IPS-20b (cell line): ENCODE results near the gene CD6.

Experiments used
- H3K27ac ChIP-seq: one replicate; pipeline ENCODE4 v1.5.1; 2013; ENCODE audit warnings: low read length
- H3K27me3 ChIP-seq: 2 replicates; pipeline ENCODE4 v1.6.1; 2013; ENCODE audit warnings: mild to moderate bottlenecking, low read length, inconsistent platforms; ENCODE audit not compliant: insufficient read depth
- H3K36me3 ChIP-seq: 2 replicates; pipeline ENCODE4 v1.6.1; 2013; ENCODE audit warnings: low read depth, mild to moderate bottlenecking, inconsistent platforms, low read length, moderate library complexity; ENCODE audit not compliant: insufficient read depth
- H3K4me1 ChIP-seq: 2 replicates; pipeline ENCODE4 v1.6.1; 2013; ENCODE audit warnings: mild to moderate bottlenecking, control low read depth, inconsistent platforms, low read length, moderate library complexity; ENCODE audit not compliant: insufficient read depth
- H3K4me3 ChIP-seq: 2 replicates; pipeline ENCODE4 v1.5.1; 2013; ENCODE audit warnings: mild to moderate bottlenecking, low read length, inconsistent platforms
- H3K9ac ChIP-seq: 2 replicates; pipeline ENCODE4 v1.6.1; 2013; ENCODE audit warnings: low read depth, mild to moderate bottlenecking, inconsistent platforms, low read length, moderate library complexity
- H3K9me3 ChIP-seq: 2 replicates; pipeline ENCODE4 v1.6.1; 2013; ENCODE audit warnings: mild to moderate bottlenecking, low read depth, low read length, inconsistent platforms; ENCODE audit not compliant: insufficient read depth

The CD6 gene

DNA sequence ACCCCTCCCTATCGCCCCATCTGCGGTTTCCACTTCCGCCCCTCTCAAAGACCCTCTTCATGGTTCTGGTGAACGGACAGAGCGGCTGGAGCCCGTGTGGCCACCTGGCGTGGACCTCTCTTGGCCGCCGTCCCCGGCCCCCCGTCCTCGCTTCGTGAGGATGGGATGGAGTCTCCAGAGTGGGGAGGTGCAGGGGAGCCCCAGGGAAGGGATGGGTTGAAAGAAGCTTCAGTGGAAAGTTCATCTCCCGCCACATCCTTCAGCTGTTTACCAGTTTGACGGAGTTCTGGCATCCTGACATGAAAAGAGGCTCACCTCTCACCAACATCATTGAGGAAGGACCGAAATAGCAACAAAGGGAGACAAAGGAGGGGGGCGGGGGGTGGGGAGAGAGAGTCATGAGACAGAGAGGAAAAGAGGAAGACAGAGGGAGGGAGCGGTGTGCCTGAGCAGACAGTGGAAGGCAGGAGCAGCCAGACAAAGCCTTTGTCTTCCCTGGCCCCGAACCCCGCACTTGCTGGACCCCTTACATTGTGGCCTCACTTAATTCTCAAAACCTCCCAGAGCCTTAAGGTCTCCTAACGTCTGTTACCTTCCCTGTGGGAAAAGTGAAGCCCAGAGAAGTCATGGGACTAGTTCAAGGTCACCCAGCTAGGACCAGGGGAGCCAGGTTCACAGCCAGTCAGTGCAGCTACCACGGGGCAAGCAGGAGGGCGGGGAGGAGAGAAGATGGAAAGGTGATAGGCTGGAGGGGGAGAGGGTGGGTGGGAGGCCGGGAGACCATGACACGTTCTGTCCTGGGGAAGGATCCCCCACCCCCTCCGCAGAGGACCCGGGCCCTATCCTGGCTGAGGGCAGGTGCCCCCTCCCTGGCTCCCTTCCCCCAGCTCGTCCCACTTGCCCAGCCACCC is 54.9 kb downstream of the CD6 start:
- no peaks in the 10 kb centered on the region for H3K4me1 ChIP-seq
- H3K27me3 ChIP-seq = peaks cover 37% of the 10 kb centered on the region
- no peak overlapping the region for H3K4me3 ChIP-seq
- no peaks in the 10 kb centered on the region for H3K9me3 ChIP-seq
- no peak overlapping the region for H3K27ac ChIP-seq
- H3K9ac ChIP-seq = no peak overlapping the region
- H3K36me3 ChIP-seq = no peaks in the 10 kb centered on the region

DNA sequence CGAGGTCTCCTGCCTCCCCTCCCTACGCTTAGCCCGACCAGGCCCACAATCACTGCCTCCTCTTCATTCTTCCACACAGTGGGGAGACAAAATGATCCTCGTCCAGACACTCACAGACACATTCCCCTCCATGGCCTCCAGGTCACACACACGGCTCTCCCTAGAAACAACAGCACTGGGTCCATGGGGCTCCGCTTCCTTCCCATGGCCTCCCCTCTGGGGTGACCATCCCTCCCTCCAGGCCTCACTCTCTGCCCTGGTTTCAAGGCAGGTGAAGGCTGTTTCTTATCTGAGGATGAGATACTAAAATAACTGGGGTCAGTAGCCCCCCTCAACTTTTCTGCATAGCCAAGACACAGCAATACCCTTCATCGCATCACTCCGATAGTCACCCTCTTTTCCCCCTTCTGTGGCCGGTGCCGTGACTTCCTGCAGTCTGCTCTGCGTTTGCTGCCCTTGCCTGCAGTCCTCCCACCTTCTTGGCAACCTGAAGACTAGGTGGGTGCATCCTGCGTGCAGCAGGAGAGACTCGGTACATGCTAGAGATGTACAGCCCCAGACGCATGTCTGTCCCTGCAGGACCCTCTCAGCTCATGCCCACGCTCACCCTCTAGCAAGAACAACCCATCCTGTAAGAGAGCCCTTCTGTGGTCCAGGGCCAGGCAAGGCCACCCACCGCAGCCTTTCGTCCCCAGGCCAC is 55.8 kb downstream of the CD6 start:
- no peaks in the 10 kb centered on the region for H3K4me1 ChIP-seq
- no peak overlapping the region for H3K9ac ChIP-seq
- H3K27ac ChIP-seq = no peak overlapping the region
- H3K9me3 ChIP-seq = no peaks in the 10 kb centered on the region
- H3K27me3 ChIP-seq = peaks cover 32% of the 10 kb centered on the region
- H3K36me3 ChIP-seq = no peaks in the 10 kb centered on the region
- H3K4me3 ChIP-seq = no peak overlapping the region

DNA sequence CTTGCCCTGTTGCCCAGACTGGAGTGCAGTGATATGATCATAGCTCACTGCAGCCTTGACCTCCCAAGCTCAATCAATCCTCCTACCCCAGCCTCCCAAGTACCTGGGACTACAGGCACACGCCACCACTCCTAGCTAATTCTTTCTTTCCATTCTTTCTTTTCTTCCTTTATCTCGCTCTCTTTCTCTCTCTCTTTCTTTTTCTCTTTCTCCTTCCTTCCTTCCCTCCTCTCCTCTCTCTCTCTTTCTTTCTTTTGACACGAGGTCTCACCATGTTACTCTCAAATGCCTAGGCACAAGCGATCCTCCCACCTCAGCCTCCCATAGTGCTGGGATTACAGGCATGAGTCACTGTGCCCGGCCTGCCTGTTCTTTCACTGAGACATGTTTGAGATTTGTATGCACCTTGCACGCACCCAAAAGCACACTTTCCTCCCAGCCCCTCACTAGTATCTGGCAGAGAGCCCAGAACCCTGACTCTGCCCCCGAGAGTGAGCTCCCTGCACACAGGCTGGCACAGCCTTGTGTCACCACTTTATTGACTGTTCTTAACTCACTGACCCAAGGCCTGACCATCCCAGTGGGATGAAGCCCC is 56.8 kb downstream of the CD6 start:
- Histone ChIP-seq H3K4me1 (no peaks in the 10 kb centered on the region), H3K9me3 (no peaks in the 10 kb centered on the region), H3K9ac (no peak overlapping the region), H3K36me3 (no peaks in the 10 kb centered on the region), H3K4me3 (no peak overlapping the region), H3K27me3 (peaks cover 23% of the 10 kb centered on the region), H3K27ac (no peak overlapping the region)

DNA sequence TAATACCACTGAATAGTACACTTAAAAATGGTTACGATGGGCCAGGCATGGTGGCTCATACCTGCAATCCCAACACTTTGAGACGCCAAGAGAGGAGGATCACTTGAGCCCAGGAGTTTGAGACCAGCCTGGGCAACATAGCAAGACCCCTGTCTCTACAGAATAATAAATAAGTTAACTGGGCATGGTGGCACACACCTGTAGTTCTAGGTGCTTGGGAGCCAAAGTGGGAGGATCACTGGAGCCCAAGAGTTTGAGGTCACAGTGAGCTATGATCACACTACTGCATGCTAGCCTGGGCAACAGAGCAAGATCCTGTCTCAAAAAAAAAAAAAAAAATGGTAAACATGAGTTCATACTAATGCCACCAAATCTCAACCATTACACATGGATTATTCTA is 61.3 kb downstream of the CD6 start:
- Histone ChIP-seq H3K4me3 (no peak overlapping the region), H3K36me3 (no peaks in the 10 kb centered on the region), H3K27me3 (no peaks in the 10 kb centered on the region), H3K9me3 (no peaks in the 10 kb centered on the region), H3K27ac (no peak overlapping the region), H3K4me1 (no peaks in the 10 kb centered on the region), H3K9ac (no peak overlapping the region)

DNA sequence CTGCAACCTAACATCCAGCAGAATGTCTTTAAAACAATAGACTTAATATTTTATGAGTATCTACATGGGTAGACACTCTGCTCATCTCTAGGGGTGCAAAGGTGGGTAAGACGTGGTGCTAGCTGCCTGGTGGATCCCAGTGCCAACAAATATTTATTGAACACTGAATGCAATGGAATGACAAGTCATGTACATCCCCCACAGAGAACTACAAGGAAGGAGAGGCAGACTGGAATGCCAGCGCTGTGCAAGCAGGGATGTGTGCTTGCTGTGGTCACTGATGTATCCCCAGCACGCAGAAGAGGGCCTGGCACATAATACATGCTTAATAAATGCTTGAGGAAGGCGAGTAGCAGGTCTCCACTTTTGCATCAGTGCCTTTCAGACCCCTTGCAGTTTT is 61.9 kb downstream of the CD6 start:
- no peaks in the 10 kb centered on the region for H3K9me3 ChIP-seq
- H3K36me3 ChIP-seq = no peaks in the 10 kb centered on the region
- H3K9ac ChIP-seq = no peak overlapping the region
- no peak overlapping the region for H3K27ac ChIP-seq
- no peaks in the 10 kb centered on the region for H3K4me1 ChIP-seq
- H3K27me3 ChIP-seq = no peaks in the 10 kb centered on the region
- H3K4me3 ChIP-seq = no peak overlapping the region

DNA sequence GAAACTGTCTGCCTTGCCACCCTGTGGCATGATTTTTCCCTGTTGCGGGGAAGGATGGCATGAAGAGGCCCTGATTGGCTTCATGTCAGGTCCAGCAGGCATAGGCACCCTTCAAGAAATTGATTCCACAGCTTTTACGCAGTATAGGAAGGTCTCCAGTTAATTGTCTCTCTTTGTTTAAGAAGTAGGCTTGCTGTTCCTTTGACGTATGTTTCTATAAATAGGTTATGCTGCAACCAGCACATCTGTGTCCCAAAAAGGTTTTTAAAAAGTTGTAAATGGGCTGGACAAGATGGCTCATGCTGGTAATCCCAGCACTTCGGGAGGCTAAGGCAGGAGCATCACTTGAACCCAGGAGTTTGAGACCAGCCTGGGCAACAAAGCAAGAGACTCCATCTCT is 62.6 kb downstream of the CD6 start:
- Histone ChIP-seq H3K4me1 (no peaks in the 10 kb centered on the region), H3K27me3 (no peaks in the 10 kb centered on the region), H3K36me3 (no peaks in the 10 kb centered on the region), H3K27ac (no peak overlapping the region), H3K9ac (no peak overlapping the region), H3K9me3 (no peaks in the 10 kb centered on the region), H3K4me3 (no peak overlapping the region)

DNA sequence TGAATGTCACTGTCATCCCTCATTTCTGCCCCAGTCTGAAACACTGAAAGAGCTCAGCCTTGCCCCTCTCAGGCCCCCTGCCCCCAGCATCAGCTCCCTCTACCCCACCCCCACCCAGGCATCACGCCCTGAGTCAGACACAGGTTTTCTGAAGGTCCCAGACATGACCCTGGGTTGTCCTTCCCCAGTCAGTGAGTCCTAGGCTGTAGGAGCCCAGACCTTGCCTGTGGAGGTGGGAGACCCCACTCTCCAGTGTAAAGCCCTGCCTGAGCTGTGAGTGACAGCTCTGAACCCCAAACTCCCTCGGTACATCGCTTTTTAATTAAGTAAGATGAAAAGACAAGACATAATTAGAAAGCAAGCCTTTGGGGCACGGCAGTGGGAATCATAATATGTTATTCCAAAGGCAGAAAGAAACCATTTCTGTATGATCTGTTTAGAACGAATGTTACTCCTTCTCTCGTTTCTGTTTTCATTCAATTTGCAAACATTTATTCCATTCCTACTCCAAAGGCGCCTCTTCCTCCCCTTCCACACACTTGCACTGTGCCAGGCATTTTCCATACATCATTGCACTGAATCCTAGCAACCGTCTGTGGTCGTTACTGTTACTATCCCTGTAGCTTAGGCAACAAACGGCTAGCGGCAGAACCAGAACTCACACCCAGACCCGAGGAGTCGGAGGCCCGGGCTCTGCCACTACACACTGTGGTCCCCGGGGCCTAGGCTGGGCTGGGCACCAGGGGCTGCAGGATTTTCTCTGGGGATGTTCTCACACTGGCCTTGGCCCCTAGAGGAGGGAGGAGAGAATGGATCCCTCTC is 63.4 kb downstream of the CD6 start:
- H3K27me3 ChIP-seq = no peaks in the 10 kb centered on the region
- H3K9me3 ChIP-seq = no peaks in the 10 kb centered on the region
- no peaks in the 10 kb centered on the region for H3K36me3 ChIP-seq
- H3K4me3 ChIP-seq = no peak overlapping the region
- no peak overlapping the region for H3K9ac ChIP-seq
- H3K4me1 ChIP-seq = no peaks in the 10 kb centered on the region
- H3K27ac ChIP-seq = no peak overlapping the region

DNA sequence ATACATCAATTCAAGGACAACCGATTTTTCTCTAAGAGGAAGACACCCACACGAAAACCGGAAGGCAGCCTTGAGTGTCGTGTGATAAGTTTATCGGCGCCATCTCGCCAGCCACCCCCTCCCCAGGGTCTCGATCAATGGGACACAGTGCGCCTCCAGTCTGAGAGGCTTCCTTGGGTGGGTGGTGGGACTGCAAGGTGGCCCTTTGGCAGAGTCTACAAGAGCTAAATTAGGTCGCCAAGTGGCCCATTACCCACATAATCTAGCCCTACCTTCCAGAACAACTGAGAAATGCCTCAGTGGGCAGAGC is 64.0 kb downstream of the CD6 start:
- Histone ChIP-seq H3K36me3 (no peaks in the 10 kb centered on the region), H3K27ac (no peak overlapping the region), H3K4me3 (no peak overlapping the region), H3K9me3 (no peaks in the 10 kb centered on the region), H3K27me3 (no peaks in the 10 kb centered on the region), H3K9ac (no peak overlapping the region), H3K4me1 (no peaks in the 10 kb centered on the region)

DNA sequence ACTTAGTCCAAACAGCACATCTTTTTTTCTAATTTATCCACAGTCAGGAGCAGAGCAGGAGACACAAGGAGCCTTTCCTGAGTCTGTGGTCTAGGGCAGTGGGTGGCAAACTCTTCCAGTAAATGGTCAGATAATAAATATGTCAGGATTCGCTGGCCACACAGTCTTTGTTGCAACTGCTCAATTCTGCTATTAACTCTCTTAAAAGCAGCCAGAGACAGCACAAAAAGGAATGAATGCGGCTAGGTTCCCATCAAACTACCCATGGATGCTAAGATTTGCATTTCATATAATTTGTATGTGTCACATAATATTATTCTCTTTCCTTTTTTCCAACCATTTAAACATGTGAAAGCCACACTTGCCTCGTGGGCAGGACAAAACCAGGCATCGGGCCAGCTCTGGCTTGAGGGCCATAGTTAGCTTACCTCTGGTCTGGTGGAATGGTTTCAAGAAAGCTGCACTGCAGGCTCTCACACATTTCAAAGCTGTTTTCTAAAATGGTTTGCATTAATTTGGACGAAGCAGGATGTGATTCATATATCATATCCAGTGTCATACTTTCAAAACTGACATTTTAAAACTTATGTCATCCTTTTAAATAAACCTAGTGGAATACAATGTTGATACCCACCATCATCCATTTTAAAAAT is 66.1 kb downstream of the CD6 start:
- Histone ChIP-seq H3K36me3 (no peaks in the 10 kb centered on the region), H3K4me1 (no peaks in the 10 kb centered on the region), H3K9me3 (no peaks in the 10 kb centered on the region), H3K4me3 (no peak overlapping the region), H3K27me3 (no peaks in the 10 kb centered on the region), H3K9ac (no peak overlapping the region), H3K27ac (no peak overlapping the region)

DNA sequence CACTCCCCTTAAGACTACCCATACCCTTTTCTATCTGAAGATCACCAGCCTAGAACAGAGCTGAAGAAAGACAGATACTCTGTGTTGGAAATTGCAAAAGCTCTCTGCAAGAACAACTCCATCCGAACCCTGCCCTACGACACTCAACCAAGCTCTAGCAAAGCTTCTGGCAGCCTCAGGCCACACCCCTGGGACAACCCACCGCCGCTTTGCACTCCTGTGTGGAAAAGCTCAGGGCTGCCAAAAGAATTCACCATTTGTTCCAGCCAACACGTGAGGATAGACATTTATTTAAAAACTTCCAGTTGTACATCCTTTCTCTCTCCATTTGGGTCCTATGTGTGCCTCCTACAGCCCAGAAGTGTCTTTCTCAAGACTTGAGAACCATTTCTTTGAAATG is 68.4 kb downstream of the CD6 start:
- Histone ChIP-seq H3K9ac (no peak overlapping the region), H3K27ac (no peak overlapping the region), H3K36me3 (no peaks in the 10 kb centered on the region), H3K9me3 (no peaks in the 10 kb centered on the region), H3K4me1 (no peaks in the 10 kb centered on the region), H3K27me3 (no peaks in the 10 kb centered on the region), H3K4me3 (no peak overlapping the region)
